Measurements from ENCODE around the gene CCND2. TPM values are rescaled to one million over a fixed set of nuclear protein-coding genes. Genes with fewer than 3 reads are reported as not detected.

Gene CCND2
- total RNA-seq, 2 experiments from 2014 or later, result 159 to 163 TPM

GRCh38 chr12:4268329-4269181 lies 5.0 kb upstream of the CCND2 start:
- no peaks in the 10 kb centered on the region for H3K36me3 ChIP-seq (ENCODE audit: insufficient read depth, low read length)
- ChIA-PET POLR2A (interaction anchor here (0.6 to 10.1 kb wide), 37 partner anchors 9 to 399 kb away, joined by 3 to 113 read pairs (median 4); partner anchors contain the start of genes AKAP3, NDUFA9 and PARP11), CTCF (interaction anchor here (1.0 to 3.8 kb wide), 12 partner anchors 8 to 382 kb away, joined by 3 to 30 read pairs (median 4); no protein-coding TSS in a partner anchor)
- H3K4me3 Mint-ChIP-seq, result peak overlapping the region; percentile 100
- peak overlapping the region; percentile 84 to 99 for H3K27ac ChIP-seq (ENCODE audit: low read depth in 1 of 2, low read length in 2 of 2)
- ATAC-seq (ENCODE audit: poor library complexity) (peak; percentile 0), DNase-seq (peak in 12 of 14 experiments; percentile 17 to 71 (median 36))
- TF ChIP-seq, protein P1, sequence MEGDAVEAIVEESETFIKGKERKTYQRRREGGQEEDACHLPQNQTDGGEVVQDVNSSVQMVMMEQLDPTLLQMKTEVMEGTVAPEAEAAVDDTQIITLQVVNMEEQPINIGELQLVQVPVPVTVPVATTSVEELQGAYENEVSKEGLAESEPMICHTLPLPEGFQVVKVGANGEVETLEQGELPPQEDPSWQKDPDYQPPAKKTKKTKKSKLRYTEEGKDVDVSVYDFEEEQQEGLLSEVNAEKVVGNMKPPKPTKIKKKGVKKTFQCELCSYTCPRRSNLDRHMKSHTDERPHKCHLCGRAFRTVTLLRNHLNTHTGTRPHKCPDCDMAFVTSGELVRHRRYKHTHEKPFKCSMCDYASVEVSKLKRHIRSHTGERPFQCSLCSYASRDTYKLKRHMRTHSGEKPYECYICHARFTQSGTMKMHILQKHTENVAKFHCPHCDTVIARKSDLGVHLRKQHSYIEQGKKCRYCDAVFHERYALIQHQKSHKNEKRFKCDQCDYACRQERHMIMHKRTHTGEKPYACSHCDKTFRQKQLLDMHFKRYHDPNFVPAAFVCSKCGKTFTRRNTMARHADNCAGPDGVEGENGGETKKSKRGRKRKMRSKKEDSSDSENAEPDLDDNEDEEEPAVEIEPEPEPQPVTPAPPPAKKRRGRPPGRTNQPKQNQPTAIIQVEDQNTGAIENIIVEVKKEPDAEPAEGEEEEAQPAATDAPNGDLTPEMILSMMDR (IDR thresholded peaks at IDR 0.05), result no peak
- H3K9me3 ChIP-seq (ENCODE audit: control insufficient read depth in 1 of 2, insufficient read depth in 1 of 2, low read length in 2 of 2), result no peaks in the 10 kb centered on the region
- peaks cover 6% of the 10 kb centered on the region for H3K27me3 Mint-ChIP-seq
- H3K4me1 ChIP-seq (ENCODE audit: insufficient read depth, low read length), result peaks cover 44% of the 10 kb centered on the region
- no peaks in the 10 kb centered on the region for H3K9me3 Mint-ChIP-seq
- peaks cover 30% of the 10 kb centered on the region for H3K4me1 Mint-ChIP-seq (ENCODE audit: low read depth)
- H3K36me3 Mint-ChIP-seq (ENCODE audit: low read depth), result peaks cover 38% of the 10 kb centered on the region
- no peaks in the 10 kb centered on the region for H3K27me3 ChIP-seq (ENCODE audit: control insufficient read depth in 1 of 2, insufficient read depth in 2 of 2, low read length in 2 of 2)
- peak overlapping the region; percentile 95 for H3K4me3 ChIP-seq (ENCODE audit: low read length)
- intact Hi-C loops (cut with DNase I, micrococcal nuclease), result loop anchor here (1.0 kb wide), 2 partner anchors 17 to 125 kb away; no protein-coding TSS in a partner anchor
- peak overlapping the region; percentile 99 for H3K27ac Mint-ChIP-seq

DNA sequence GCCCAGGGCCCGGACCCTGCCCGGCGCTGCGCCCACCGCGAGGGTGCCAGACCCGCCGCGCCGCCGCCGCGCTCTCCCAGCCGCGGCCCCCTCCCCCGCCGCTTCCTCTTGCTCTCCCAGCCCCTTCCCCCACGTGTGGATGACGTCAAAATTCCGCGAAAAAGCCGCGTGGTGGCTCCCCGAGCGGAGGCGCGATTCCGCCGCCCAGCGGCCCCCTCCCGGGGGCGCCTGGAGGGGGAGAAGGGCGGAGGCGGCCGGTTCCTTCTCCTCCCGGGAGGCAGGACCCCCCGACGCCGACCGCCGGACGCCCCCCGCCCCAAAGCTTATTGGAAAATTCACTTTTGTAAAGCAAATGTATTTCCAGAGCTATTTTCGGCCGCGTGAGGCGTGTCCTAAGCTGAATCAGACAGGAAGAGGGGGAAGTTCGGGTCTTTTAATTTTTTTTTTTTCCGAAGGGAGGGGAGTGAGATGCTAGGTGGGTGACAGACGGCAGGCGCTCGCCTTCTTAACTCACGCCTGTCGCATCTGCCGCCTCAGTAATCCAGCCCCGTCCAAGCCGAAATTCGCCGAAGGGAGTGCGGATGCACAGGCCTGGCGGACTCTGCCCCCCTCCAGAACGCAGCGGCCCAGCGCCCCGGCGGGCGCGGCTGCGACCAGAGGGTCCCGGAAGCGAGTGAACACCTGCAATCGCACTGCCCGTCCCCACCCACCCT lies 4.1 kb upstream of the CCND2 start:
- DNase-seq (peak; percentile 85 to 96 (median 90)), ATAC-seq (ENCODE audit: poor library complexity) (peak; percentile 32)
- intact Hi-C loops (cut with DNase I, micrococcal nuclease), result loop anchor here (1.0 kb wide), 2 partner anchors 18 to 126 kb away; no protein-coding TSS in a partner anchor
- no peaks in the 10 kb centered on the region for H3K9me3 Mint-ChIP-seq
- peaks cover 39% of the 10 kb centered on the region for H3K36me3 Mint-ChIP-seq (ENCODE audit: low read depth)
- H3K27ac Mint-ChIP-seq, result peak overlapping the region; percentile 99
- TF ChIP-seq, protein P1 (IDR thresholded peaks at IDR 0.05), result no peak
- peak overlapping the region; percentile 96 for H3K4me3 Mint-ChIP-seq
- H3K27ac ChIP-seq (ENCODE audit: low read depth in 1 of 2, low read length in 2 of 2), result peak overlapping the region; percentile 79 to 99
- CTCF ChIA-PET, result interaction anchor here (0.7 to 3.8 kb wide), 9 partner anchors 7 to 307 kb away, joined by 3 to 30 read pairs (median 3); no protein-coding TSS in a partner anchor
- POLR2A ChIA-PET, result interaction anchor here (0.6 to 10.1 kb wide), 27 partner anchors 8 to 400 kb away, joined by 3 to 113 read pairs (median 6); partner anchors contain the start of genes AKAP3, NDUFA9 and PARP11
- H3K36me3 ChIP-seq (ENCODE audit: insufficient read depth, low read length), result no peaks in the 10 kb centered on the region
- peak overlapping the region; percentile 95 for H3K4me3 ChIP-seq (ENCODE audit: low read length)
- peaks cover 31% of the 10 kb centered on the region for H3K4me1 Mint-ChIP-seq (ENCODE audit: low read depth)
- peaks cover 6% of the 10 kb centered on the region for H3K27me3 Mint-ChIP-seq
- no peaks in the 10 kb centered on the region for H3K9me3 ChIP-seq (ENCODE audit: control insufficient read depth in 1 of 2, insufficient read depth in 1 of 2, low read length in 2 of 2)
- H3K27me3 ChIP-seq (ENCODE audit: control insufficient read depth in 1 of 2, insufficient read depth in 2 of 2, low read length in 2 of 2), result no peaks in the 10 kb centered on the region
- H3K4me1 ChIP-seq (ENCODE audit: insufficient read depth, low read length), result peaks cover 46% of the 10 kb centered on the region

Measured in CD4-positive, alpha-beta T cell (primary cell).